Measurements from ENCODE around the gene DAP3. TPM values are rescaled to one million over a fixed set of nuclear protein-coding genes. Genes with fewer than 3 reads are reported as not detected.
"Not testable (repeated sequence)": the region's sequence is repeated elsewhere in the genome, so short reads cannot be mapped to it uniquely, and the experiment has no call there.

Gene DAP3
- total RNA-seq, 1 donor from 2014 or later, result 144 TPM

DNA sequence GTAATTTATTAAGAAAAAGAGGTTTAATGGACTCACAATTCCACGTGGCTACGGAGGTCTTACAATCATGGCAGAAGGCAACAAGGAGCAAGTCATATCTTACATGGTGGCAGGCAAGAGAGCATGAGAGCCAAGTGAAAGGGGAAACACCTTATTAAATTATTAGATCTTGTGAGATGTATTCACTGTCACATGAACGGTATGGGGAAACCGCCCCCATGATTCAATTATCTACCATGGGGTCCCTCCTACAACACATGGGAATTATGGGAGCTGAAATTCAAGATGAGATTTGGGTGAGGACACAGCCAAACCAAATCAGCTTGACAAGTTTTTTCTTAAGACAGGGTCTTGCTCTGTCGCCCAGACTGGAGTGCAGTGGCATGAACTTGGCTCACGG is 14.3 kb downstream of the DAP3 start:
- ATAC-seq (ENCODE audit: low read depth), result no peak
- H3K9me3 Mint-ChIP-seq, result no peaks in the 10 kb centered on the region
- no peak overlapping the region for H3K27ac Mint-ChIP-seq
- no peak for DNase-seq
- ChIA-PET POLR2A (no interaction called here), CTCF (no interaction called here)
- peaks cover 17% of the 10 kb centered on the region for H3K4me1 Mint-ChIP-seq
- no peaks in the 10 kb centered on the region for H3K27me3 Mint-ChIP-seq
- H3K4me3 Mint-ChIP-seq, result no peak overlapping the region
- TF ChIP-seq CTCF (IDR thresholded peaks at IDR 0.05), result no peak
- intact Hi-C loops (cut with micrococcal nuclease), result no loop called here
- no peaks in the 10 kb centered on the region for H3K36me3 Mint-ChIP-seq (ENCODE audit: low read depth)

- ATAC-seq (ENCODE audit: low read depth); H3K27ac Mint-ChIP-seq; CTCF ChIA-PET; POLR2A ChIA-PET; H3K4me3 Mint-ChIP-seq; H3K9me3 Mint-ChIP-seq; H3K27me3 Mint-ChIP-seq; intact Hi-C loops (cut with micrococcal nuclease); H3K36me3 Mint-ChIP-seq (ENCODE audit: low read depth); DNase-seq: not testable (repeated sequence)
- H3K4me1 Mint-ChIP-seq, result peaks cover 17% of the 10 kb centered on the region
Measured at GRCh38 chr1:155704414-155704813, 15.5 kb downstream of the DAP3 start.

GRCh38 chr1:155706139-155706538 is 17.2 kb downstream of the DAP3 start:
- Mint-ChIP-seq H3K9me3 (no peaks in the 10 kb centered on the region), H3K4me1 (peaks cover 15% of the 10 kb centered on the region), H3K27ac (no peak overlapping the region), H3K4me3 (no peak overlapping the region), H3K27me3 (no peaks in the 10 kb centered on the region), H3K36me3 (ENCODE audit: low read depth) (peaks cover 7% of the 10 kb centered on the region)
- intact Hi-C loops (cut with micrococcal nuclease), result no loop called here
- ATAC-seq (ENCODE audit: low read depth) (no peak), DNase-seq (no peak)
- ChIA-PET POLR2A (interaction anchor here (0.6 kb wide), 1 partner anchor 22 kb away, joined by 4 read pairs; no protein-coding TSS in a partner anchor), CTCF (no interaction called here)
- TF ChIP-seq CTCF (IDR thresholded peaks at IDR 0.05), result no peak

DNA sequence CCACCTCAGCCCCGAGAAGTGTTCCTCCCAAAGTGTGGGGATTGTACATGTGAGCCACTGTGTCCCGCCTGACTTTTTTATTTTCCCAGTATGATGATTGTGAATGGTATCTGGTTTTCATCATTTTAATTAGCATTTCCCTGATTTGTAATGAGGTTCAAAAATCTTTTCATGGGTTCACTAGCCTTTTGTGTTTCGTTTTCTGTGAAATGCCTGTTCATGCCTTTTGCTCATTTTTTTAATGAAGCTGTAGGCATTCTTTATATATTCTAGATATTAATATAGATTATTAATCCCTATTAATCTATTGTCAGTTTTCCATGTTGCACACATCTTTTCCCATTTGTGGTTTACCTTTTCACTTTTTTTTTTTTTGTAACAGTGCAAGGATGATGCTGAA is 20.5 kb downstream of the DAP3 start:
- H3K9me3 Mint-ChIP-seq, result no peaks in the 10 kb centered on the region
- no peak overlapping the region for H3K4me3 Mint-ChIP-seq
- no peak overlapping the region for H3K27ac Mint-ChIP-seq
- DNase-seq (no peak), ATAC-seq (ENCODE audit: low read depth) (no peak)
- H3K27me3 Mint-ChIP-seq, result no peaks in the 10 kb centered on the region
- peaks cover 26% of the 10 kb centered on the region for H3K36me3 Mint-ChIP-seq (ENCODE audit: low read depth)
- TF ChIP-seq CTCF (IDR thresholded peaks at IDR 0.05), result no peak
- H3K4me1 Mint-ChIP-seq, result peaks cover 7% of the 10 kb centered on the region
- intact Hi-C loops (cut with micrococcal nuclease), result no loop called here
- ChIA-PET CTCF (no interaction called here), POLR2A (interaction anchor here (0.7 kb wide), 2 partner anchors 14 to 30 kb away, joined by 3 to 4 read pairs; no protein-coding TSS in a partner anchor)

- Mint-ChIP-seq H3K36me3 (ENCODE audit: low read depth) (peaks cover 29% of the 10 kb centered on the region), H3K4me1 (peaks cover 10% of the 10 kb centered on the region)
- H3K27ac Mint-ChIP-seq; POLR2A ChIA-PET; H3K27me3 Mint-ChIP-seq; DNase-seq; ATAC-seq (ENCODE audit: low read depth); H3K9me3 Mint-ChIP-seq; intact Hi-C loops (cut with micrococcal nuclease); H3K4me3 Mint-ChIP-seq: not testable (repeated sequence)
- CTCF ChIA-PET, result interaction anchor here (0.7 kb wide), 1 partner anchor 460 kb away, joined by 3 read pairs; no protein-coding TSS in a partner anchor
Measured at GRCh38 chr1:155711457-155711856, 22.6 kb downstream of the DAP3 start.

DNA sequence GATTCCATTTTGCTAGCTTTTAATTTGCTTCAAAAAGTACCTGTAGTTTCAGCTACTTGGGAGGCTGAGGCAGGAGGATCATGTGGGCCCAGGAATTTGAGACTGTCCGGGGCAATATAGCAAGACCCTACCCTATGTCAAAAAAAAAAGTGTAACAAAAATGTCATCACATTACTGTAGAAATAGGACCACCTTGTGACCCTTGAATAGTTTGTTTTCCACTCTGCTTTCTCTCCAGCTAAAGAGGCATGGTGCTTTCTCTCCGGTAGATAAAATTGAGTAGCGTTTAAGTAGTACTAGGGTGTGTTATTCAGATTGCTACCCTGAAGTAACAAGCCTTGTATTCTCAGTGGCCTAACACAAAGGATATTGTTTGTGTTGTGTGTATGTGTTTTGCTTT is 23.7 kb downstream of the DAP3 start:
- Mint-ChIP-seq H3K4me1 (peaks cover 18% of the 10 kb centered on the region), H3K36me3 (ENCODE audit: low read depth) (peaks cover 35% of the 10 kb centered on the region)
- H3K4me3 Mint-ChIP-seq; H3K9me3 Mint-ChIP-seq; intact Hi-C loops (cut with micrococcal nuclease); DNase-seq; POLR2A ChIA-PET; ATAC-seq (ENCODE audit: low read depth); H3K27me3 Mint-ChIP-seq; CTCF ChIA-PET; H3K27ac Mint-ChIP-seq: not testable (repeated sequence)

DNA sequence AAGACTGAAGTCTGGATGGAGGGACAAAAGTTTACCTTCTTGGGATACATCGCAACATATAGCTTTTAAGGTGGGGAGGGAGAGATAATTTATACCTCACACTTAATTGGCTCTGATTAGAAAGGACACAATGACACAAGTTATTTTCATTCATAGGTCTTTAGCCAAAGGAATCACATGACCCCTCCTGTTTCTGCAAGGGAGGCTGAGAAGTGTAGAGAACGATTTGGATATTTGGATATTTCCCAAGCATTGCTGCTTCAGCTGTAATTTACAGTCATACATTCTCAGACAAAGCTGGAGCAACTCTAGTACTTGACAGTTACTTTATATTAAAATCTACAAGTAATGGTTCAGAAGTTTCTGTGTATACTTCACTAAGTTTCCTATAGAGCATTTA is 24.2 kb downstream of the DAP3 start:
- Mint-ChIP-seq H3K9me3 (no peaks in the 10 kb centered on the region), H3K36me3 (ENCODE audit: low read depth) (peaks cover 38% of the 10 kb centered on the region), H3K27ac (no peak overlapping the region), H3K4me1 (peaks cover 16% of the 10 kb centered on the region), H3K27me3 (no peaks in the 10 kb centered on the region), H3K4me3 (no peak overlapping the region)
- ChIA-PET POLR2A (no interaction called here), CTCF (no interaction called here)
- ATAC-seq (ENCODE audit: low read depth) (no peak), DNase-seq (no peak)
- TF ChIP-seq CTCF (IDR thresholded peaks at IDR 0.05), result no peak
- intact Hi-C loops (cut with micrococcal nuclease), result no loop called here

GRCh38 chr1:155715056-155715455 is 26.2 kb downstream of the DAP3 start:
- peaks cover 39% of the 10 kb centered on the region for H3K36me3 Mint-ChIP-seq (ENCODE audit: low read depth)
- H3K27me3 Mint-ChIP-seq; POLR2A ChIA-PET; H3K4me3 Mint-ChIP-seq; H3K9me3 Mint-ChIP-seq; ATAC-seq (ENCODE audit: low read depth); DNase-seq; intact Hi-C loops (cut with micrococcal nuclease); CTCF ChIA-PET; H3K27ac Mint-ChIP-seq: not testable (repeated sequence)
- peaks cover 16% of the 10 kb centered on the region for H3K4me1 Mint-ChIP-seq
